Left kidney (tissue), 2 donors: ENCODE measurements around the gene UBASH3B. TPM values are rescaled to one million over a fixed set of nuclear protein-coding genes. Genes with fewer than 3 reads are reported as not detected.
"Not testable (repeated sequence)": the region's sequence is repeated elsewhere in the genome, so short reads cannot be mapped to it uniquely, and the experiment has no call there.

Experiments used
- DNase-seq: peaks from one replicate; pipeline ENCODE4 v3.0.0-alpha.2; 2013
- polyA plus RNA-seq: library from polyadenylated mRNA; unstranded; fragments of 120-200 nt; gene quantifications from one replicate; pipeline ENCODE4 v1.2.1, GENCODE V29; 2013; ENCODE audit not compliant: insufficient read length

The UBASH3B gene
- polyA plus RNA-seq, 1 donor, result 8.5 TPM

GRCh38 chr11:122813176-122813893, 157.8 kb downstream of the UBASH3B start:
- no peak for DNase-seq

- DNase-seq, result no peak
Observed at GRCh38 chr11:122813894-122814270, 158.4 kb downstream of the UBASH3B start.

GRCh38 chr11:122814401-122814800, 158.9 kb downstream of the UBASH3B start:
- DNase-seq, result no peak

- no peak for DNase-seq
Observed at GRCh38 chr11:122815900-122816299, 160.4 kb downstream of the UBASH3B start.

- peak; percentile 49 for DNase-seq
Observed at GRCh38 chr11:122816761-122817520, 161.4 kb downstream of the UBASH3B start.

GRCh38 chr11:122820158-122820557, 164.6 kb downstream of the UBASH3B start:
- no peak for DNase-seq

- no peak for DNase-seq
Observed at GRCh38 chr11:122821169-122821568, 165.6 kb downstream of the UBASH3B start.

GRCh38 chr11:122822241-122822640, 166.7 kb downstream of the UBASH3B start:
- no peak for DNase-seq

- DNase-seq, result no peak
Observed at GRCh38 chr11:122823564-122823963, 168.0 kb downstream of the UBASH3B start.

GRCh38 chr11:122829371-122829770, 173.8 kb downstream of the UBASH3B start:
- not testable (repeated sequence) for DNase-seq

GRCh38 chr11:122832297-122832696, 176.8 kb downstream of the UBASH3B start:
- not testable (repeated sequence) for DNase-seq

- DNase-seq, result no peak
Observed at GRCh38 chr11:122832721-122833470, 177.4 kb downstream of the UBASH3B start.

GRCh38 chr11:122833846-122834464, 178.4 kb downstream of the UBASH3B start:
- DNase-seq, result no peak

- DNase-seq, result no peak
Observed at GRCh38 chr11:122836916-122837315, 181.4 kb downstream of the UBASH3B start.

- no peak for DNase-seq
Observed at GRCh38 chr11:122837528-122838346, 182.2 kb downstream of the UBASH3B start.

GRCh38 chr11:122843281-122844141, 188.0 kb downstream of the UBASH3B start:
- DNase-seq, result no peak

GRCh38 chr11:122847466-122847865, 191.9 kb downstream of the UBASH3B start:
- DNase-seq, result no peak

GRCh38 chr11:122848186-122848585, 192.7 kb downstream of the UBASH3B start:
- no peak for DNase-seq

GRCh38 chr11:122850076-122850631, 194.6 kb downstream of the UBASH3B start:
- DNase-seq, result peak; percentile 22

- DNase-seq, result no peak
Observed at GRCh38 chr11:122851366-122851966, 195.9 kb downstream of the UBASH3B start.
